HepG2 (cell line): ENCODE measurements around the gene CIB2. TPM values are rescaled to one million over a fixed set of nuclear protein-coding genes. Genes with fewer than 3 reads are reported as not detected.

ENCODE experiments used
- ATAC-seq: fragments of 200-7000 bp; cut with Tn5 transposase; 3 replicates; pipeline ENCODE4 v1.9.1; 2020; ENCODE audit warnings: mild to moderate bottlenecking, moderate library complexity
- BruUV-seq: library from RNA; stranded (reverse); fragments of 400-500 nt; replicated peaks from 2 replicates; lab custom pipeline; 2021; lab: Mats Ljungman, UMichigan
- CTCF ChIA-PET: fragments of 300-600 bp; formaldehyde crosslinking; extraction: SDS; loops from one replicate; lab custom pipeline; 2021; ENCODE audit warnings: low total read pairs, inconsistent platforms, low intra/inter-chr PET ratio; lab: Yijun Ruan, JAX
- POLR2A ChIA-PET: fragments of 350-600 bp; sonication (Branson Sonifier 250); formaldehyde crosslinking; loops from one replicate; lab custom pipeline; 2020; ENCODE audit warnings: antibody characterized with exemption, inconsistent platforms; lab: Yijun Ruan, JAX
- DNase-seq: peaks from one replicate; pipeline ENCODE4 v3.0.0-alpha.2; 2015; ENCODE audit warnings: low spot score
- FAIRE-seq: peaks from 3 replicates; lab custom pipeline; 2011; peaks lifted over from hg19 to GRCh38; lab: Jason Lieb, UNC
- H2AFZ ChIP-seq: one replicate; pipeline ENCODE4 v1.6.1; 2011; ENCODE audit warnings: low read length, inconsistent platforms
- H3K27ac ChIP-seq: fragments of 300-600 bp; 3 replicates; pipeline ENCODE4 v1.8.0; 2011; ENCODE audit warnings: mixed run types, mild to moderate bottlenecking, mixed read lengths, low read length, inconsistent platforms; ENCODE audit not compliant: insufficient read depth; ENCODE audit errors: extremely low read length
- H3K27me3 ChIP-seq, 2 experiments: fragments of 200-600 bp in 1 of 2; 2 replicates in 1 of 2; 3 replicates in 1 of 2; pipeline versions ENCODE4 v1.6.0 to v1.8.0; 2011; ENCODE audit warnings: low read length in 2 of 2, mild to moderate bottlenecking in 2 of 2, moderate library complexity in 2 of 2, inconsistent platforms in 1 of 2; ENCODE audit not compliant: insufficient read depth in 2 of 2, control insufficient read depth in 1 of 2
- H3K36me3 ChIP-seq, 2 experiments: fragments of 200-600 bp in 1 of 2; replicated peaks in 1 of 2; 2 replicates in 1 of 2; 3 replicates in 1 of 2; pipeline versions ENCODE4 v1.5.1 to v1.8.0; 2011; ENCODE audit warnings: low read length in 2 of 2, inconsistent platforms in 1 of 2; ENCODE audit not compliant: insufficient read depth in 2 of 2, control insufficient read depth in 1 of 2
- H3K4me1 ChIP-seq: 2 replicates; pipeline ENCODE4 v1.5.1; 2012; ENCODE audit warnings: low read length, inconsistent platforms; ENCODE audit not compliant: insufficient read depth
- H3K4me2 ChIP-seq: 2 replicates; pipeline ENCODE4 v1.6.0; 2011; ENCODE audit warnings: low read depth, low read length, inconsistent platforms
- H3K4me3 ChIP-seq, 3 experiments: fragments of 200-600 bp in 1 of 3; sonication (generic), shearing (Covaris generic) in 1 of 3; replicated peaks in 1 of 3; 2 replicates each; pipeline ENCODE4 v1.5.1; 2011 to 2016; ENCODE audit warnings: low read length in 3 of 3, inconsistent platforms in 2 of 3, low read depth in 2 of 3, mild to moderate bottlenecking in 2 of 3, control low read depth in 1 of 3, mixed read lengths in 1 of 3; ENCODE audit not compliant: insufficient read depth in 1 of 3
- H3K79me2 ChIP-seq: one replicate; pipeline ENCODE4 v1.6.1; 2011; ENCODE audit warnings: low read length, inconsistent platforms; ENCODE audit not compliant: insufficient read depth
- H3K9ac ChIP-seq: 2 replicates; pipeline ENCODE4 v1.6.0; 2011; ENCODE audit warnings: mild to moderate bottlenecking, low read depth, low read length, inconsistent platforms; ENCODE audit not compliant: insufficient read depth
- H3K9me3 ChIP-seq: 2 replicates; pipeline ENCODE4 v1.5.1; 2012; ENCODE audit warnings: mild to moderate bottlenecking, low read length
- H4K20me1 ChIP-seq: 2 replicates; pipeline ENCODE4 v1.6.0; 2011; ENCODE audit warnings: inconsistent platforms, mild to moderate bottlenecking, low read length, moderate library complexity; ENCODE audit not compliant: insufficient read depth
- PATZ1 ChIP-seq: sonication (generic); formaldehyde crosslinking; IDR thresholded peaks from 2 replicates; pipeline ENCODE4 v1.4.0; 2020; ENCODE audit warnings: missing genetic modification reagents
- SATB2 ChIP-seq: sonication (generic); formaldehyde crosslinking; IDR thresholded peaks from 2 replicates; pipeline ENCODE4 v1.5.0; 2020; ENCODE audit warnings: missing genetic modification reagents
- STAT5B ChIP-seq: sonication (generic); formaldehyde crosslinking; IDR thresholded peaks from 2 replicates; pipeline ENCODE4 v1.4.0; 2020; ENCODE audit warnings: missing genetic modification reagents
- TAF1 ChIP-seq: sonication (generic); formaldehyde crosslinking; IDR thresholded peaks from 2 replicates; pipeline ENCODE4 v1.4.0; 2020; ENCODE audit warnings: missing genetic modification reagents
- YEATS4 ChIP-seq: sonication (generic); formaldehyde crosslinking; IDR thresholded peaks from 2 replicates; pipeline ENCODE4 v1.4.0; 2020; ENCODE audit warnings: missing genetic modification reagents, borderline replicate concordance
- ZNF263 ChIP-seq: sonication (generic); formaldehyde crosslinking; IDR thresholded peaks from 2 replicates; pipeline ENCODE4 v1.4.0; 2020; ENCODE audit warnings: missing genetic modification reagents
- ZNF552 ChIP-seq: sonication (generic); formaldehyde crosslinking; IDR thresholded peaks from 2 replicates; pipeline ENCODE4 v1.9.0; 2022; ENCODE audit warnings: missing genetic modification reagents, mild to moderate bottlenecking, borderline replicate concordance
- WGBS: methylation state at CpG from one replicate; pipeline ENCODE4 v1.1.6; 2017; ENCODE audit warnings: low lambda C conversion rate; 5-methylcytosine and 5-hydroxymethylcytosine counted together
- in situ Hi-C: cut with HindIII; loops from 2 replicates; pipeline ENCODE4 v1.10.0; 2017; ENCODE audit warnings: low pct_unique_long_range_greater_than_20kb; ENCODE audit not compliant: extremely low pct_ligation_motif_present
- intact Hi-C: fragments of 100-400 bp; cut with micrococcal nuclease; formaldehyde crosslinking; loops from one replicate; pipeline ENCODE4 v1.10.0; 2022; ENCODE audit not compliant: unreplicated experiment
- polyA plus RNA-seq, 8 experiments: library from polyadenylated mRNA; depleted of rRNA in 3 of 8; stranded (reverse) in 7 of 8; unstranded in 1 of 8; fragments of >200 nt; fragmentation: Illumina TruSeq in 4 of 8; extraction: Trizol in 4 of 8; gene quantifications; 2 replicates each; pipeline versions ENCODE4 v1.2.1 to v1.2.3, GENCODE V29; 2011 to 2016; ENCODE audit warnings: low read depth in 4 of 8, missing spikeins in 1 of 8, mixed read lengths in 1 of 8; ENCODE audit not compliant: insufficient read depth in 1 of 8
- total RNA-seq, 5 experiments: library from RNA; depleted of rRNA; stranded (reverse); fragments of >200 nt; fragmentation: Illumina TruSeq; extraction: Trizol; gene quantifications; 2 replicates each; pipeline ENCODE4 v1.2.3, GENCODE V29; 2016; ENCODE audit warnings: low read depth in 1 of 5
- TF ChIP-seq, protein P1 (sequence below): sonication (generic); formaldehyde crosslinking; IDR thresholded peaks from 2 replicates; pipeline ENCODE4 v1.5.1; 2020; ENCODE audit warnings: mild to moderate bottlenecking, missing genetic modification reagents, moderate library complexity

The CIB2 gene
- total and polyA plus RNA-seq, 2 of the 13 experiments (the other 11 are each of a cell fraction or from before 2014, with no cell fraction given), result 1.4 to 1.5 TPM

GRCh38 chr15:78056714-78057269 lies 74.5 kb downstream of the CIB2 start:
- no TSS peak for BruUV-seq
- peak overlapping the region; percentile 53 for H3K27ac ChIP-seq
- ATAC-seq, result peak; percentile 45
- ChIA-PET CTCF (no interaction called here), POLR2A (interaction anchor here (0.7 to 1.4 kb wide), 3 partner anchors 9 to 255 kb away, joined by 3 to 6 read pairs (median 3); no protein-coding TSS in a partner anchor)
- peaks cover 2 to 5% of the 10 kb centered on the region in 2 experiments; a peak in 2 of 5 replicates for H3K36me3 ChIP-seq
- H3K9me3 ChIP-seq, result no peaks in the 10 kb centered on the region
- WGBS, result 79% methylated on average over 2 of the region's 2 CpGs
- H3K79me2 ChIP-seq, result peaks cover 32% of the 10 kb centered on the region
- no peak for FAIRE-seq
- H2AFZ ChIP-seq, result no peak overlapping the region
- H3K4me2 ChIP-seq, result peak overlapping the region; percentile 73
- H3K4me1 ChIP-seq, result peaks cover 48% of the 10 kb centered on the region
- in situ Hi-C loops (no loop called here), intact Hi-C loops (loop anchor here (1.0 kb wide), 1 partner anchor 9 kb away; no protein-coding TSS in a partner anchor)
- no peak overlapping the region for H3K9ac ChIP-seq
- peaks cover 4% of the 10 kb centered on the region; the same call in 1 of the 2 replicates for H4K20me1 ChIP-seq
- TF ChIP-seq ZNF552 (CRISPR knock-in tag), result no peak
- 0 out of 2 replicates have a peak, but pooled peaks have one; percentile 4 for TF ChIP-seq PATZ1 (CRISPR knock-in tag)
- TF ChIP-seq YEATS4 (CRISPR knock-in tag), result no peak
- TF ChIP-seq SATB2 (CRISPR knock-in tag), result no peak
- TF ChIP-seq, protein P1, sequence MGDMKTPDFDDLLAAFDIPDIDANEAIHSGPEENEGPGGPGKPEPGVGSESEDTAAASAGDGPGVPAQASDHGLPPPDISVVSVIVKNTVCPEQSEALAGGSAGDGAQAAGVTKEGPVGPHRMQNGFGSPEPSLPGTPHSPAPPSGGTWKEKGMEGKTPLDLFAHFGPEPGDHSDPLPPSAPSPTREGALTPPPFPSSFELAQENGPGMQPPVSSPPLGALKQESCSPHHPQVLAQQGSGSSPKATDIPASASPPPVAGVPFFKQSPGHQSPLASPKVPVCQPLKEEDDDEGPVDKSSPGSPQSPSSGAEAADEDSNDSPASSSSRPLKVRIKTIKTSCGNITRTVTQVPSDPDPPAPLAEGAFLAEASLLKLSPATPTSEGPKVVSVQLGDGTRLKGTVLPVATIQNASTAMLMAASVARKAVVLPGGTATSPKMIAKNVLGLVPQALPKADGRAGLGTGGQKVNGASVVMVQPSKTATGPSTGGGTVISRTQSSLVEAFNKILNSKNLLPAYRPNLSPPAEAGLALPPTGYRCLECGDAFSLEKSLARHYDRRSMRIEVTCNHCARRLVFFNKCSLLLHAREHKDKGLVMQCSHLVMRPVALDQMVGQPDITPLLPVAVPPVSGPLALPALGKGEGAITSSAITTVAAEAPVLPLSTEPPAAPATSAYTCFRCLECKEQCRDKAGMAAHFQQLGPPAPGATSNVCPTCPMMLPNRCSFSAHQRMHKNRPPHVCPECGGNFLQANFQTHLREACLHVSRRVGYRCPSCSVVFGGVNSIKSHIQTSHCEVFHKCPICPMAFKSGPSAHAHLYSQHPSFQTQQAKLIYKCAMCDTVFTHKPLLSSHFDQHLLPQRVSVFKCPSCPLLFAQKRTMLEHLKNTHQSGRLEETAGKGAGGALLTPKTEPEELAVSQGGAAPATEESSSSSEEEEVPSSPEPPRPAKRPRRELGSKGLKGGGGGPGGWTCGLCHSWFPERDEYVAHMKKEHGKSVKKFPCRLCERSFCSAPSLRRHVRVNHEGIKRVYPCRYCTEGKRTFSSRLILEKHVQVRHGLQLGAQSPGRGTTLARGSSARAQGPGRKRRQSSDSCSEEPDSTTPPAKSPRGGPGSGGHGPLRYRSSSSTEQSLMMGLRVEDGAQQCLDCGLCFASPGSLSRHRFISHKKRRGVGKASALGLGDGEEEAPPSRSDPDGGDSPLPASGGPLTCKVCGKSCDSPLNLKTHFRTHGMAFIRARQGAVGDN, result 0 out of 2 replicates have a peak, but pooled peaks have one; percentile 21
- TF ChIP-seq STAT5B (CRISPR knock-in tag), result no peak
- TF ChIP-seq TAF1 (CRISPR knock-in tag), result no peak
- TF ChIP-seq ZNF263 (CRISPR knock-in tag), result 0 out of 2 replicates have a peak, but pooled peaks have one; percentile 32
- no peak for DNase-seq
- no peaks in the 10 kb centered on the region for H3K27me3 ChIP-seq
- peak overlapping the region in 1 of 3 experiments; percentile 49; a peak in 2 of 6 replicates for H3K4me3 ChIP-seq
